Stimulated activated CD4-positive, alpha-beta T cell treated with anti-CD3 and anti-CD28 coated beads, Interleukin-1b, Interleukin-23, amount 100 ng/mL, for 4 hours (primary cell): Measurements from ENCODE around the gene TNFRSF12A.
"Not testable (repeated sequence)": the region's sequence is repeated elsewhere in the genome, so short reads cannot be mapped to it uniquely, and the experiment has no call there.

Experiments used
- DNase-seq, 2 donors: peaks; one replicate each; pipeline ENCODE4 v3.0.0-alpha.2; 2020; ENCODE audit warnings: low read depth in 2 of 2

TNFRSF12A gene

DNA sequence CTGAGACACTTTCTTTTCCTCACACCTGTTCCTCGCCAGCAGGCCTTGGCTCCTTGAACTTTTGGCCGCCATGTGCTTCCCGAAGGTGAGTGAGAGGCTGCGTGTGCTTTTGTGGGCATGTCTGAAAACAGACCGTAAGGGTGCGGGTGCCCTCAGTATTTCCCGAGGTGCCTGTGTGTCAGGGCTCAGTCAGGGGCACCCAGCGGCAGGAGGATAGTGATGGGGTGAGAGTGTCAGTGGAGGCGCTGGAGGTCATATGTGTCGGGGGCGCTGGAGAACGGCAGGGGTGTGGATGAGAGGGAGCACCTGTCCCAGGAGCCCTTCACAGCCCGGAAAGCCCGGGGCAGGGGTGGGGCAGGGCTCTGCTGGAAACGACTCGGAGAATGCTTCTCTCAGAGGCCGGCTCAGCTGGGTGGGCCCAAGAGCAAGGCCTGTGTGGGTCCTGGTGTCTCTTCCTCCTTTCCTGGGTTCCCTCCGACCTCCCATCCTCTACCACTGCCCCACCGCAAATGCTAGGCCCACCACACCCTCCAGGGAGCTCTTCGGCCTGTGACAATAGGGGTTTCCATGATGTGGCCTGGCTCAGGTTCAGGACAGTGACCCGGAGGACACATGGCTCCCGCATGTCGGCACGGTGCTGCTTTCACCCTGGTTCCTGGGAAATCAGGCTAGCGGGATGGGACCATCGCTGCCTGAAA, 45.7 kb downstream of the TNFRSF12A start:
- no peak for DNase-seq

DNA sequence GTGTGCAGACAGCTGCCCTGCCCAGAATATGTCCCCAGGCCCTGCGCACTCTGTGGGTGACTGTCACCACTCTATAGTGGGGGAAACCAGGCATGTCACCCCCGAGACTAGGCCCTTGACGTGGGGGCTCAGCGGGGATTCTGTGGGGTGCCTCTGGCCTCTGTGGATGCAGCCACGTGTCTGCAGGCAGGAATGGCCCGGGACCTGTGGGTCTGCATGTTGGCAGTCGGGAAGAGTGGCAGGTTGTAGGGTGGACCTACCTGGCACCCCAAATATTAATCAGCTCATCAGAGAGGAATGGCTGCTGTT, 46.2 kb downstream of the TNFRSF12A start:
- no peak for DNase-seq

DNA sequence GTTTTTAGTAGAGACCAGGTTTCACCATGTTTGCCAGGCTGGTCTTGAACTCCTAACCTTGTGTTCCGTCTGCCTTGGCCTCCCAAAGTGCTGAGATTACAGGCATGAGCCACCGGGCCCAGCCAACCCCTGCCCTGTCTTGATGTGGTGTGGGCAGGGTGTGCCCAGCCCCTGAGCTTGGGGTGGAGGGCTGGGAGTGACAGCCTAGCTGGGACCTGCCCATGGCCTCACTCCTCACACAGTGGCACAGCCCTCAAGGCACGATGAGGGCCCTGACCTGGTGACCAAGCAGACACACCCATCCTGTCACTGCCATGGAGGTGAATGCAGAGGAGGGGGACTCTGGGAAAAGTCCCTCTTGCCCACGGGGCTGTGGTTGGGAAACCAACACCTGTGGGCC, 48.3 kb downstream of the TNFRSF12A start:
- DNase-seq = no peak

DNA sequence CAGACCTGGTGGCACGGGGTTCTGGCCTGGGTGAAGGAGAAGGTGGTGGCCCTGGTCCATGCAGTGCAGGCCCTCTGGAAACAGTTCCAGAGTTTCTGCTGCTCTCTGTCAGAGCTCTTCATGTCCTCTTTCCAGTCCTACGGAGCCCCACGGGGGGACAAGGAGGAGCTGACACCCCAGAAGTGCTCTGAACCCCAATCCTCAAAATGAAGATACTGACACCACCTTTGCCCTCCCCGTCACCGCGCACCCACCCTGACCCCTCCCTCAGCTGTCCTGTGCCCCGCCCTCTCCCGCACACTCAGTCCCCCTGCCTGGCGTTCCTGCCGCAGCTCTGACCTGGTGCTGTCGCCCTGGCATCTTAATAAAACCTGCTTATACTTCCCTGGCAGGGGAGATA, 49.0 kb downstream of the TNFRSF12A start:
- DNase-seq = not testable (repeated sequence)

DNA sequence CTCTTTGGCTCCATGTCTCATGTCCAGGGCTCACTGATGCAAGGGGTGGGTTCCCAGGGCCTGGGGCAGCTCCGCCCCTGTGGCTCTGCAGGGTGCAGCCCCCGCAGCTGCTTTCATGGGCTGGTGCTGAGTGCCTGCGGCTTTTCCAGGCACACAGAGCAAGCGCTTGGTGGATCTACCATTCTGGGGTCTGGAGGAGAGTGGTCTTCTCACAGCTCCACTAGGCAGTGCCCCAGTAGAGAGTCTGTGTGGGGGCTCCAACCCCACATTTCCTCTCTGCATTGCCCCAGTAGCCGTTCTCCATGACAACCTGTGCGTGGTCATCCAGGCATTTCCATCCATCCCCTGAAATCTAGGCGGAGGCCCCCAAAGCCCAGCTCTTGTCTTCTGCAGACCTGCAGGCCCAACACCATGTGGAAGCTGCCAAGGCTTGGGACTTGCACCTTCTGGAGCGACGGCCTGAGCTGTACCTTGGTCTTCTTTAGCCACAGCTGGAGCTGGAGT, 50.5 kb downstream of the TNFRSF12A start:
- DNase-seq = no peak

DNA sequence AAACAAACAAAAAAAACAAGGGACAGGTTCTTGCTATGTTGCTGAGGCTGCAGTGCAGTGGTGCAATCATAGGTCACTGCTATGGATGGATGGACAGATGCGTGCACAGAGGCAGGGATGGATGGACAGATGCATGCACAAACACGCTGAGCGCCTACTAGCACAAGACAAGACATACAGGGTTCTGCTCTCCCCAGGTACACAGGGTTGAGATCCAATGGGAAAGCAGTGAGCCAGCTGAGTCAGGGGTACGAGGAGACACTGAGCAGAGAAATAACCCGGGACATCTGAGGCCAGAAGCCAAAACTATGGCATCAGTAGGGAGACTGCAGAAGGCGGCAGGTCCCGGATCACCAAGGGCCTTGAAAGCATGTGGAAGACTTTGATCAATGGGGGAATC, 51.5 kb downstream of the TNFRSF12A start:
- DNase-seq = no peak
